Psoas muscle (tissue), 8 donors: ENCODE results near the gene SLC16A11. TPM values are rescaled to one million over a fixed set of nuclear protein-coding genes. Genes with fewer than 3 reads are reported as not detected.

Source experiments
- ATAC-seq, 4 donors: fragments of 200-7000 bp; cut with Tn5 transposase; one replicate each; pipeline ENCODE4 v1.9.1; 2020; ENCODE audit warnings: moderate library complexity in 3 of 4, mild to moderate bottlenecking in 2 of 4
- DNase-seq, 2 donors: peaks; one replicate each; pipeline ENCODE4 v3.0.0-alpha.2; 2020
- H3K27ac ChIP-seq: fragments of 200-600 bp; one replicate; pipeline ENCODE4 v1.8.0; 2022
- H3K27me3 ChIP-seq, 3 donors: fragments of 200-600 bp in 1 of 3; one replicate each; pipeline versions ENCODE4 v1.6.1 to v1.8.0; 2013 to 2022; ENCODE audit warnings: low read length in 2 of 3, mild to moderate bottlenecking in 2 of 3, moderate library complexity in 1 of 3; ENCODE audit not compliant: insufficient read depth in 3 of 3
- H3K36me3 ChIP-seq, 2 donors: fragments of 200-600 bp in 1 of 2; one replicate each; pipeline versions ENCODE4 v1.6.1 to v1.8.0; 2013 to 2022; ENCODE audit warnings: low read depth in 1 of 2, mild to moderate bottlenecking in 1 of 2, moderate library complexity in 1 of 2; ENCODE audit not compliant: insufficient read depth in 1 of 2
- H3K4me1 ChIP-seq: fragments of 200-600 bp; one replicate; pipeline ENCODE4 v1.8.0; 2022
- H3K4me3 ChIP-seq: fragments of 200-600 bp; one replicate; pipeline ENCODE4 v1.8.0; 2022; ENCODE audit warnings: mild to moderate bottlenecking
- H3K9me3 ChIP-seq: fragments of 200-600 bp; one replicate; pipeline ENCODE4 v1.8.0; 2022
- CTCF ChIP-seq: fragments of 200-600 bp; IDR thresholded peaks from one replicate; pipeline ENCODE4 v1.8.0; 2022; ENCODE audit warnings: antibody characterized with exemption
- WGBS, 3 donors: extraction: QIAGEN DNeasy Blood & Tissue Kit; methylation state at CpG; one replicate each; pipeline versions ENCODE4 v1.1.6 to v1.1.7; 2013; 5-methylcytosine and 5-hydroxymethylcytosine counted together
- intact Hi-C, 2 donors: fragments of 100-400 bp; cut with DNase I; formaldehyde crosslinking; loops; one replicate each; pipeline versions ENCODE4 v1.11.0 to v1.14.2; 2022
- polyA plus RNA-seq, 3 donors: library from polyadenylated mRNA; stranded (reverse); fragments of 200-250 nt; gene quantifications; one replicate each; pipeline ENCODE4 v1.2.3, GENCODE V29; 2013
- total RNA-seq, 4 donors: library from RNA; stranded (reverse); fragmentation: NEBNext Ultra II Directional in 2 of 4; extraction: Animal tissue kit (Norgen Biotek cat#: 25700) in 2 of 4; gene quantifications; one replicate each; pipeline versions ENCODE4 v1.2.1 to v1.2.4, GENCODE V29; 2021 to 2023
- donor health status: healthy with polysubstance abuse.
- donor health status: DM: no; HTN: no; CAD: no; lungs with moderate emphysema.
- donor health status: Bipolar disorder and iron deficiency.
- donor health status: healthy.
- donor health status: DM: yes; HTN: yes; CAD: no.
- donor health status: DM: no; HTN: no; CAD: no.
- donor health status: DM: no; HTN: no; CAD: no.
- donor health status: DM: yes; HTN: yes; CAD: no.

SLC16A11 gene
- total and polyA plus RNA-seq, 7 donors: 0.34 to 1.2 (median 0.42) TPM; not detected in 2

DNA sequence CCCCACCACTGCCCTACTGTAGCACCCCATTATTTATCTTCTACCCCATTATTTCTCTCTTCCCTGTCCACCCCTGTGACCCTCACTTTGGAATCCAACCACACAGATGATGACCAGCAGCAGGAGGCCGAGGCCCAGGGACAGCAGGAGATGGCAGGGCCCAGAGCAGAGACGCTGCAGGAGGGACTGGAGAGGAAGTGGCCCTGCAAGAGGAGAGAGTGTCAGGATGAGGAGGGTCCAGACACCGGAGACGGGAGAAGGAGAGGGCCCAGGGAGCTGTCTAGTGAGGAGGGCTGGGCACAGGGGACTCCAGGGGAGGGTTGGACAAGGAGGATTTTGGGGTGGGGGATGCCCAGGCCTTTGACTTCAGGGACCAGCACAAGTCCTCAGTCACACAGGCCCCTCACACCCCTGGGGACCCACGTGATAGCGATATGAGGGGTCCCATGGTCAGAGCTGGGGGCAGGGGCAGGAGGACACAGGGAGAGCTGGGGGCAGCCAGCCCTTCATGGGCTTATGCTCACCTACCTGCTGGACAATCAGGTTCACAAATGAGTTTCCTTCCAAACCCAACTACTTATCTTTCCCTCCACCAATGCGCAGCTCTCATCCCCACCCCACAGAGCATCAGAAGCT lies 34.1 kb upstream of the SLC16A11 start:
- no peak for DNase-seq
- WGBS, 3 donors: 88 to 92% (median 90%) methylated on average over 7 of the region's 7 CpGs
- no peaks in the 10 kb centered on the region for H3K4me1 ChIP-seq
- ATAC-seq: no peak
- no peak for TF ChIP-seq CTCF
- no peak overlapping the region for H3K4me3 ChIP-seq
- H3K36me3 ChIP-seq: no peaks in the 10 kb centered on the region
- H3K27ac ChIP-seq: no peak overlapping the region
- no peaks in the 10 kb centered on the region for H3K9me3 ChIP-seq
- intact Hi-C loops: loop anchor here in 1 of 2 donors (5.0 kb wide), 1 partner anchor 44 kb away; no protein-coding TSS in a partner anchor
- peaks cover 0 to 8% (median 3%) of the 10 kb centered on the region in 3 donors for H3K27me3 ChIP-seq

DNA sequence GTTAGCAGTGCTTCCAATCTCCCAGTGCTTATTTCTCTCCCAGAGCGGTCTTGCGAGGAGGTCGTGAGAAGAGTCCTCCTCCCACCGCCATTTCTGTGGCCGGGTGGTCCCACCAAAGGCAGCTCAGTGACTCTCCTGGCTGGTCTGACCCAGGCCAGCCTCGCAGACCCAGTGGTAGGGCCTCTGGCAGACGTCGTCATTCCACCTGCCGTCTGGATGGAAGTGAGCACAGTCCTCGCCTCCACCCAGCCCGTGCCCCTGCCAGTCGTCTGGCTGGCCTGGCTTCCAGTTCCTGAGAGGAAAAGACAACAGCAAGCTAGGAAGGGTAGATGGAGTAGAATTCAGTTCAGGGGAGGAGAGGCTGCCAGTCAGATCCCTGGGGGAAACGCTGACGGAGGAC lies 31.0 kb upstream of the SLC16A11 start:
- no peak overlapping the region for H3K27ac ChIP-seq
- no peaks in the 10 kb centered on the region for H3K36me3 ChIP-seq
- no peak overlapping the region for H3K4me3 ChIP-seq
- DNase-seq (no peak), ATAC-seq (no peak)
- WGBS, 3 donors: 63 to 73% (median 70%) methylated on average over 14 of the region's 14 CpGs
- no peaks in the 10 kb centered on the region for H3K4me1 ChIP-seq
- no peaks in the 10 kb centered on the region for H3K9me3 ChIP-seq
- no peaks in the 10 kb centered on the region for H3K27me3 ChIP-seq
- intact Hi-C loops: loop anchor here in 1 of 2 donors (5.0 kb wide), 1 partner anchor 47 kb away; no protein-coding TSS in a partner anchor
- TF ChIP-seq CTCF: no peak

GRCh38 chr17:7072406-7072805 lies 28.5 kb upstream of the SLC16A11 start:
- H3K4me1 ChIP-seq: no peaks in the 10 kb centered on the region
- H3K27ac ChIP-seq: no peak overlapping the region
- no peak for TF ChIP-seq CTCF
- no peak for ATAC-seq
- DNase-seq: no peak
- no peaks in the 10 kb centered on the region for H3K9me3 ChIP-seq
- no peak overlapping the region for H3K4me3 ChIP-seq
- 74 to 88% (median 79%) methylated on average over 2 of the region's 2 CpGs for WGBS, 3 donors
- intact Hi-C loops: no loop called here
- H3K36me3 ChIP-seq: no peaks in the 10 kb centered on the region
- H3K27me3 ChIP-seq: peaks cover 0 to 3% (median 0%) of the 10 kb centered on the region in 3 donors

DNA sequence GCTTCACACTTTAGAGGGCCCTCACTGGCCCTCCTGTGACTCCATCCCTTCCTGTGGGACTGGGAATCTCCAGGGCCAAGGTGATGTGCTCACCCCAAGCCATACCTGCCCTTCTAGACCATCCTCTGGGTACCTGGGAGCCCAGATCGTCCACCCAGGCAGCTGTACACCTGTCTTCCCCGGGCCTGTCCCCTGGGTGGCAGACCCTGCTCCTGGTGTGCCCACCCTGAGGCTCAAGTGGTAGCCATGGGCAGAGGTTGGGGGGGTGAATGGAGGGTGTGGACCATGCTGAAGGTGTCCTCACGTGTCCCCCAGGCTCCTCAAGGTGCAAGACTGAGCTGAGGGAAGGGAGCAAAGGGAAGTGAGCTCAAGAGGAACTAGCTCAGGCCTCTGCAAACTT lies 26.8 kb upstream of the SLC16A11 start:
- Histone ChIP-seq H3K36me3 (no peaks in the 10 kb centered on the region), H3K27ac (no peak overlapping the region), H3K4me3 (no peak overlapping the region), H3K9me3 (no peaks in the 10 kb centered on the region), H3K4me1 (no peaks in the 10 kb centered on the region), H3K27me3 (peaks cover 0 to 3% (median 0%) of the 10 kb centered on the region in 3 donors)
- ATAC-seq (no peak), DNase-seq (no peak)
- WGBS, 3 donors: 67 to 87% (median 74%) methylated on average over 3 of the region's 3 CpGs
- no peak for TF ChIP-seq CTCF
- intact Hi-C loops: no loop called here

DNA sequence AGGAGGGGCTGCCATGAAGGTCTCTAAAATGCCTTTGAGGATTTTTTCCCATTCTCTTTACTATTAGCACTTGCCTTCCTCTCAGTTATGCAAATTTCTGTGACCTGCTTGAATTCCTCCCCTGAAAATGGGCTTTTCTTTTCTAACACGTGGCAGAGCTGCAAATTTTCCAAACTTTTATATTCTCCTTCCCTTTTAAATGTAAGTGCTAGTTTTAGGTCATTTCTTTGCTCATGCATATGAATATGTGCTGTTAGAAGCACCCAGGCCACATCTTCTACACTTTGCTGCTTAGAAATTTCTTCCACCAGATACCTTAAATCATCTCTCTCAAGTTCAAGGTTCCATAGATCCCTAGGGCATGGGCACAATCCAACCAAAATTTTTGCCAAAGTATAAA lies 24.4 kb upstream of the SLC16A11 start:
- no peak for DNase-seq
- H3K36me3 ChIP-seq: no peaks in the 10 kb centered on the region
- H3K27me3 ChIP-seq: peaks cover 0 to 10% (median 3%) of the 10 kb centered on the region in 3 donors
- WGBS, 3 donors: 8 to 41% (median 30%) methylated on average over 1 of the region's 1 CpG
- H3K4me3 ChIP-seq: no peak overlapping the region
- no peaks in the 10 kb centered on the region for H3K4me1 ChIP-seq
- TF ChIP-seq CTCF: no peak
- no peaks in the 10 kb centered on the region for H3K9me3 ChIP-seq
- intact Hi-C loops: no loop called here
- no peak for ATAC-seq
- no peak overlapping the region for H3K27ac ChIP-seq
